ENCODE data around the gene PLEKHG5.
"Not testable (repeated sequence)": the region's sequence is repeated elsewhere in the genome, so short reads cannot be mapped to it uniquely, and the experiment has no call there.

PLEKHG5 gene

DNA sequence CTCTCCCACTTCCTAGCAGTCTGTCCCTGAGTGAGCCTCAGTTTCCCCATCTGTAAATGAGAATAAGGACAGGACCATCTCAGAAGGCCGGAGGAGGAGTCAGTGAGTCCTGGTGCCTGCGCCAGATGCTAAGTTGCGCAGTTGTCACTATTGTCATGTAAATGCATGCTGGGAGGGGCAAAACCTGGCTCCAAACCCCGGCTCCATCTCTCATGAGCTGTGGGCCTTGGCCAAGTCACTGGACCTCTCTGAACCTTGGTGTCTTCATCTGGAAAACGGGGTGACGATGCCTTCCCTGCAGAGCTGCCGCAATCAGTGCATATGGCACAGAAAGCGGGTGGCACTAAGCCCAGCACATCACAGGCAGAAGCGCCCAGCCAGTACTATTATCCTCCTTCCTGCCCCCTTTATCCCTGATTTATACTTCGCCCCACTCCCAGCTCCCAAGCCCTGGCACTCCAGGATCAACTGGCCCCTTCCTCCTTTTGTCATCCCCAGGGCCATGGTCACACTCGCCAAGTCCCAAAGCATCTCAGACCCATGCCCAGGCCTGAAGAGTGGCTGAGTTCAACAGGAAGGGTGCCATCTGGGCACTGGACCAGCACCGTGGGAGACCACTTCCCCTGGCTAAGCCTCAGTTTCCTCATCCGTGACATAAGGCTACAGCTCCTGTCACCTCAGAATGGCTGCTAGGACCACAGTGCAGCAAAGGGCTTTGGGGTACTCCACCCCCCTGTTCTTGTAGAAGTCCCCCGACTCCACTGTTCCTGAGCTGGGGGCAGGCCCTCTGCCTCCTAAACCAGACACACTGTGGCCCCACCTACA is 4.3 kb upstream of the PLEKHG5 start:
- no peak overlapping the region for H3K27ac ChIP-seq
- TF ChIP-seq ZFX (IDR thresholded peaks at IDR 0.05) (no peak), CTCF (conservative IDR thresholded peaks at IDR 0.05) (no peak)

DNA sequence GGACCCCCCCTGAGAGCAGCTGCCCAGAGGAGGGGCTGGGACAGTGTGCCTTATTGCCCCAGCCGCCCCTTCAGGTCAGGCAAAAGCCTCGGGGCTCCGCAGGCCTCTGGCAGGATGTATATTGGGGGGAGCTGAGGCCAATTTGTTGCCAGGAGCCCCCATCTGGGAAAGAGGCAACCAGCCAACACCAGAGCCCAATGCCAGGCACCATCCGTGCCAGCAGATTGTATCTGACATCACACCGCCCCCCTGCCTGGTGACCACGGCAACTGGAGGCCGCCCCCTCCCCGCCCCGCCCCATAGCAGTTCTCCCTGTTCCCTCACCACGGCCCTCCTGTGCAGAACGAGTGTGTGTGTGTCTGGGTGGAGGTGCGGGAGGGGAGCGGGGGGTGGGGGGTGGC is 3.6 kb upstream of the PLEKHG5 start:
- TF ChIP-seq ZFX (IDR thresholded peaks at IDR 0.05), result no peak
- no peak for TF ChIP-seq CTCF (conservative IDR thresholded peaks at IDR 0.05)
- no peak overlapping the region for H3K27ac ChIP-seq

DNA sequence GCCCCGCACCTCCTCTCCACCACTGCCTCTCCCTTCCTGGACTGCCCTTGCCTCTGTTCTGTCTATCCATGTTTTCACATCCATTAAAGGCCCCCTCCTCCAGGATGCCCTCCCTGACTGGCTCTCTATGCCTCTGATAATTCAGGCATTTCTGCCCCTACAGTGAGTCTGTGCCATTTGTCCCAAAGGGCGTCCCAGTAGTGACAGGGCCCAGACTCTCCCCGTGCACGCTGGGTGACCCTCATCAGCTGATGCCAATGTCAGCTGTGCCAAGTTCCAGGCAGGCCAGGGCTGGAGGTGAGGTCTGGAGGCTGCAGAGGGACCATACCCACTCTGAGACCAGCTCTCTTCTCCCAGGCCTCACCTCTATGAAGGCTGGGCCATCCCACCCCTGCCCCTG is 3.2 kb upstream of the PLEKHG5 start:
- no peak overlapping the region for H3K27ac ChIP-seq
- no peak for TF ChIP-seq ZFX (IDR thresholded peaks at IDR 0.05)
- TF ChIP-seq CTCF (conservative IDR thresholded peaks at IDR 0.05), result no peak

GRCh38 chr1:6493834-6494223 is 2.4 kb upstream of the PLEKHG5 start:
- H3K27ac ChIP-seq, result not testable (repeated sequence)

DNA sequence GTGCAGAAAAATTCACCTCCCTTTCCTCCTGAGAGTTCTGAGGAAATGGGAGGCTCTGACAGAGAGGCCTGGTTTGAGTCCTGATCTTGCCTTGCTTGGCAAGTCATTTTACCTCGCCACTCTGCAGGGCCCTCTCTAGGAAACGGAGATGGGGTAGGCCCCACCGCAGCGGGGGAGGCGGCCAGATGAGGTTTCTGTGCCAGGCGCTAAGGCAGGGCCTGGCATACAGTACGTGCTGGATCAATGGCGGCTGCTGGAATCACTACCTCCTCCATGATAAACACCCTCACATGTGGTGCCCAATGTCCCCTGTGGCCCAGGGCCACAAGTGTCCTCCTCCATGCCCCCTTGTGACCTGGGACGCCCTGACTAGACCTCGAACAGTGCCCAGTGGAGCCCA is 499 bp upstream of the PLEKHG5 start:
- no peak for TF ChIP-seq CTCF (conservative IDR thresholded peaks at IDR 0.05)
- no peak for TF ChIP-seq ZFX (IDR thresholded peaks at IDR 0.05)
- no peak overlapping the region; the same call in 1 of the 2 replicates for H3K27ac ChIP-seq

DNA sequence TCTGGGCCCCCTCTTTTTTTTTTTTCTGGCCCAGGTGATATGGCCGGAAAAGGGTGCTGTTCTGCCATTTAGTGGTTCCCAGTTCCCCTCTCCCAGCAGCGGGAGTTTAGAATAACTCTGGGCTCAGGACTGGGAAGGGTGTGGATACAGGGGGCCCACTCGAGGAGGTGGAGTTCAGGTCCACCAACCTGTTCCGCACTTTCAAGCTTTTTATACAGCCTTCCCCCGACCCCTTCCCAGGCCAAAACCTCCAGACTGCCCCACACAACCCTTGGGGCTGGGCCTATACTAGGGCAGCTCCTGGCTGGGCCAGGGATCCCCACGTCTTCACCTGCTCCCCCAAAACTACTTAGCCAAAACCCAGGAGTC is 402 bp downstream of the PLEKHG5 start:
- no peak for TF ChIP-seq ZFX (IDR thresholded peaks at IDR 0.05)
- no peak for TF ChIP-seq CTCF (conservative IDR thresholded peaks at IDR 0.05)
- H3K27ac ChIP-seq, result peak overlapping the region; percentile 88

DNA sequence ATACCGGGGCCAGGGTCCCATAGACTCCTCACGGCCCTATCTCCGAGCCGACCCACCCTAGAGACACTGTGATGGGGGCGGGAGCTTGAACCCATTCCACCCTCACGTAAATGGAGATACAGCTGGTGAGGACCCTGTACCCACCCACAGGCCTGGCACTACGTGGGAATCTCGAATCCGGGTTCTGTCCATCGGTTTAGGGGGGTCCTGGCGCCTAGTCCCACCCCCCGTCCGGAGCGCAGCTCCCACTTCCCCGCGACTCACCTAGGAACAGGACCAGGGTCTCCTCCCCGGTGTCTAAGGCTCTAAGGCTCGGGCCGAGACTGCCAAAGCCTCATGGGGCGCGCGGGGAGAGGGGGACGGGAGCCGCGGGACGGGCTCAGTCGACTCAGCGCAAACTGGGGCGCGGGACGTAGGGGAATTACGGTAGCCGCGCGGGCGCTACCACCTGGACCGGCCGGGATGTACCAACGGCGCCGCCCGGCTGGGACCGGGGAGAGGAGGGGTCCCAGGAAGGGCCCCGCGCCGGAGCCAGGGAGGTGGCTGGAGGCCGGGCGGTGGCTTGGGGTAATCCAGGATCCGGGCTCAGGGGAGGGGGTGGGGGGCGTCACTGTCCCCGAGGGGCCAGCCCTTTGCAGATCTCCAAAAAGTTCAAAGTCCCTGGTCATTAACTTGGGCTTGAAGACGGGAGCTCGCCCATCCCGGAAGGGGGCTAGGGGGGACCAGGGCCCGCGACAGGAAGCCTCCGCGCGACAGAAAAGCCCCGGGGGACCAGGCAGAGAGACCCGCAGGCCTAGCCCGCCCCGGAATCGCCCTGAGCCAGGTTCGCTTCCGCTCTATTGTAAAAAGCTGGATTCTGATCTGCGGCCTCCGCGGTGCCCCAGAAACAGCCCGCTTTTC is 1.0 kb downstream of the PLEKHG5 start:
- TF ChIP-seq ZFX (IDR thresholded peaks at IDR 0.05), result peak; percentile 57; the same call in 1 of the 2 replicates
- TF ChIP-seq CTCF (conservative IDR thresholded peaks at IDR 0.05), result peak; percentile 80; the same call in 1 of the 2 replicates
- H3K27ac ChIP-seq, result peak overlapping the region; percentile 88
